ENCODE measurements around the gene SMG7.

The SMG7 gene

GRCh38 chr1:183520379-183520778 is 48.1 kb downstream of the SMG7 start:
- ChIA-PET CTCF (no interaction called here), POLR2A (no interaction called here)
- no peak overlapping the region for H3K4me3 ChIP-seq (ENCODE audit: low read depth, low read length)
- no peak overlapping the region for H3K27ac ChIP-seq (ENCODE audit: extremely low read depth, low read depth, low read length)
- H3K9me3 ChIP-seq (ENCODE audit: control insufficient read depth, insufficient read depth, low read depth, low read length), result no peaks in the 10 kb centered on the region
- no peak for TF ChIP-seq PBX3 (CRISPR knock-in tag; IDR thresholded peaks at IDR 0.05)
- TF ChIP-seq ZXDB (tag by site-specific recombination; IDR thresholded peaks at IDR 0.05), result no peak
- no peak for TF ChIP-seq ZBTB48 (tag by site-specific recombination; IDR thresholded peaks at IDR 0.05)
- TF ChIP-seq ZBTB10 (tag by site-specific recombination; IDR thresholded peaks at IDR 0.05), result no peak
- TF ChIP-seq SCRT2 (tag by site-specific recombination; IDR thresholded peaks at IDR 0.05), result no peak
- no peak for TF ChIP-seq ZNF785 (tag by site-specific recombination; IDR thresholded peaks at IDR 0.05)
- TF ChIP-seq KLF1 (tag by site-specific recombination; IDR thresholded peaks at IDR 0.05), result no peak
- TF ChIP-seq MYNN (tag by site-specific recombination; IDR thresholded peaks at IDR 0.05; ENCODE audit: borderline replicate concordance), result no peak
- TF ChIP-seq ZNF416 (tag by site-specific recombination; IDR thresholded peaks at IDR 0.05), result no peak
- no peak for TF ChIP-seq ZNF629 (tag by site-specific recombination; IDR thresholded peaks at IDR 0.05)
- TF ChIP-seq ZNF266 (tag by site-specific recombination; IDR thresholded peaks at IDR 0.05; ENCODE audit: low read depth), result no peak
- no peak for TF ChIP-seq ZNF280D (tag by site-specific recombination; IDR thresholded peaks at IDR 0.05)
- no peak for TF ChIP-seq ZNF521 (tag by site-specific recombination; IDR thresholded peaks at IDR 0.05)
- no peak for TF ChIP-seq PRDM6 (tag by site-specific recombination; IDR thresholded peaks at IDR 0.05)
- no peak for TF ChIP-seq TCF7L2 (IDR thresholded peaks at IDR 0.05; ENCODE audit: borderline replicate concordance, low read depth, low read length)
- TF ChIP-seq ELK4 (IDR thresholded peaks at IDR 0.05; ENCODE audit: borderline replicate concordance, low read depth, low read length), result no peak
- peaks cover under 1% of the 10 kb centered on the region; the same call in 1 of the 2 replicates for H3K4me1 ChIP-seq (ENCODE audit: control insufficient read depth, insufficient read depth, low read length)
- H3K36me3 ChIP-seq (ENCODE audit: control insufficient read depth in 2 of 2, insufficient read depth in 1 of 2, low read length in 2 of 2), result peaks cover 12 to 29% of the 10 kb centered on the region in 2 experiments; a peak in 2 of 3 replicates

Measured in HEK293 (cell line).